HL-60/S4 (cell line): ENCODE measurements around the gene ZNF654.
"Not testable (repeated sequence)": the region's sequence is repeated elsewhere in the genome, so short reads cannot be mapped to it uniquely, and the experiment has no call there.

Experiments
- in situ Hi-C: fragments of 300-500 bp; cut with MboI; formaldehyde crosslinking; loops from 2 replicates; pipeline ENCODE4 v1.14.3; 2022; ENCODE audit warnings: low sequenced_read_pairs

Gene ZNF654

GRCh38 chr3:88059380-88060170 lies 520 bp downstream of the ZNF654 start:
- in situ Hi-C loops: no loop called here

- in situ Hi-C loops: no loop called here
These were observed 2.7 kb downstream of the ZNF654 start for GRCh38 chr3:88061746-88062145.

- in situ Hi-C loops: no loop called here
These were observed 16.0 kb downstream of the ZNF654 start for GRCh38 chr3:88075072-88075471.

GRCh38 chr3:88075497-88075896 lies 16.4 kb downstream of the ZNF654 start:
- in situ Hi-C loops: no loop called here

GRCh38 chr3:88076712-88077111 lies 17.7 kb downstream of the ZNF654 start:
- in situ Hi-C loops: no loop called here

- in situ Hi-C loops: no loop called here
These were observed 19.9 kb downstream of the ZNF654 start for GRCh38 chr3:88078932-88079331.

- in situ Hi-C loops: no loop called here
These were observed 23.8 kb downstream of the ZNF654 start for GRCh38 chr3:88082854-88083253.

- in situ Hi-C loops: no loop called here
These were observed 25.0 kb downstream of the ZNF654 start for GRCh38 chr3:88084097-88084501.

- in situ Hi-C loops: no loop called here
These were observed 31.6 kb downstream of the ZNF654 start for GRCh38 chr3:88090681-88091080.

GRCh38 chr3:88092270-88092669 lies 33.2 kb downstream of the ZNF654 start:
- in situ Hi-C loops: no loop called here

- in situ Hi-C loops: no loop called here
These were observed 34.2 kb downstream of the ZNF654 start for GRCh38 chr3:88093266-88093665.

GRCh38 chr3:88101142-88101541 lies 42.1 kb downstream of the ZNF654 start:
- in situ Hi-C loops: no loop called here

GRCh38 chr3:88105325-88105724 lies 46.3 kb downstream of the ZNF654 start:
- in situ Hi-C loops: no loop called here

GRCh38 chr3:88112289-88112688 lies 53.2 kb downstream of the ZNF654 start:
- in situ Hi-C loops: no loop called here

- in situ Hi-C loops: no loop called here
These were observed 54.5 kb downstream of the ZNF654 start for GRCh38 chr3:88113311-88114162.

- in situ Hi-C loops: no loop called here
These were observed 56.0 kb downstream of the ZNF654 start for GRCh38 chr3:88114878-88115549.

- in situ Hi-C loops: no loop called here
These were observed 58.6 kb downstream of the ZNF654 start for GRCh38 chr3:88117683-88118082.

GRCh38 chr3:88118603-88119002 lies 59.5 kb downstream of the ZNF654 start:
- in situ Hi-C loops: not testable (repeated sequence)

- in situ Hi-C loops: no loop called here
These were observed 64.5 kb downstream of the ZNF654 start for GRCh38 chr3:88123526-88123925.

- in situ Hi-C loops: no loop called here
These were observed 72.6 kb downstream of the ZNF654 start for GRCh38 chr3:88131695-88132094.

- in situ Hi-C loops: no loop called here
These were observed 73.8 kb downstream of the ZNF654 start for GRCh38 chr3:88132894-88133293.
